GM21825 (cell line): Measurements from ENCODE around the gene CPVL.

Experiments used
- ATAC-seq: cut with Tn5 transposase; IDR thresholded peaks from one replicate; pipeline ENCODE4 v1.9.1; 2021; ENCODE audit warnings: mild to moderate bottlenecking, moderate library complexity; ENCODE audit not compliant: unreplicated experiment

CPVL gene

DNA sequence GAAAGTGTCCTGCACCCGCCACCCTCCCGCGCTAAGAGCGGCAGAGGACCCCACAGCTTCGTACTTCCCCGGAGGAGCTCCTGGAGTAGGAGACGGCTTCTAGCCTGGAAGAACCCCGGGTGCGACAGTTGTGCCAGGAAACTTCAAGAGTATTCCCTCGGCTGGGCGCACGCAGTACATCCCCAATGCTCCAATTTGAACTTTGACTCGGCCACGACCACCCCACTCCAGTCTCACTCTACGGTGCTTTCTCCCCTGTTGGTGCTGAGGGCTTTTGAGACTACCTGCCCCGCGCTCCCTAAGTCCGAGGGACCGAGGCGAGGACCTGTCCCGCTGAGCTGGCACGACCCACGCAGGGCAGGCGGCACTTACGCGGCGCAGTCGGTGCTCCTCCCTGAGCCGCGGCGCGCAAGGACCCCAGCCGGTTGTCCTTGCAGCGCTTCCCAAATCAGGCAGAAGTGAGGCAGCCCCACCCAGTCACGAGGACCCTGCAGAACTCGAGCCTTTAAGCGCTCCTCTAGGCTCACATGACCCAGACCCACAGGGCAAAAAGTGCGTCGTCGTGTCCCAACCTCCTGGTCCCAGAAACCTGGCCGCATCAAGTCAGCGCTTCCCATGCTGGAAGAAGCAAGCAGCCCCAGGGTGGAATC lies at the start of gene CPVL:
TSS of gene CPVL (minus strand) at position 481 of the 650 bp plus-strand sequence. CDS start 25,476 bp downstream, outside the sequence.
- no peak for ATAC-seq

DNA sequence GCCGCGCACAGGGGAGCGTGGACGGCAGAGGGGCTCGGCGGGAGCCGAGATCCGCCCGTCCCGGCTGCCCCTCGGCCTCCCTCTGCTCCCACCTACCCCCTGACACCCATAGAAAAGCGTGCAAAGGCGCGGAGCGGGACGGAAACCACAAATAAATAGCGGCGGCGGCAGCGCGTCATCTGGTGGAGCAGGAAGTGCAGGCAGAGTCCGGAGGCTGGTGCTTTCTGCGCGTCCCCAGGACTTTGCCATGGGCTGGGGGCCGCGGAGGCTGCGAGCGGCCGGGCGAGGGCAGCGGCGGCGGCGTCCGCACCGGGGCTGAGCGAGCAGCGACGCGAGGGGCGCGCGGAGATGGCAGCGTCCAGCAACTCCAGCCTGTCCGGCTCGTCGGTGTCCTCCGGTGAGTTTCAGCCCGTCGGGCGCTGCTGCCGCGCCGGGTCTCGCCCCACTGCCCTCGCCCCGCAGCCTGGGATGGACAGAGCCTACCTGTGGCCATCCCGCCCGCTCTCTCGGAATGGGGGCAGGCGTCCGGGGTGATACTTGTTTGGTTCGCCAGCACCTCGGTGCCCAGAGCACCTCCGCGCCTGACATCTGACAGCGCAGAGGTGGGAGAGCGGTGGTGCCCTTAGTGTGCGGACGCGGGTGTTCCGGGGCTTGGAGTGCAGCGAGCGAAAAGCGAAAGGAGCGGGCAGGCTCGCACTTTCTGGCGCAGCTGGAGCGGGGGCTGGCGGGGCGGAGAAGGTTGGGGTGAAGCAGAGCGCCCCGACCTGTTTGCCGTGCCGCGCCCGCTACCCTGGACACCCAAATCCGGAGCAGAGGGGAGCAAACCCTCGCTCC lies 48.5 kb upstream of the CPVL start, which contains the start of gene CHN2:
TSS of gene CHN2 (plus strand) at position 182 of the 834 bp plus-strand sequence.
- ATAC-seq, result no peak

DNA sequence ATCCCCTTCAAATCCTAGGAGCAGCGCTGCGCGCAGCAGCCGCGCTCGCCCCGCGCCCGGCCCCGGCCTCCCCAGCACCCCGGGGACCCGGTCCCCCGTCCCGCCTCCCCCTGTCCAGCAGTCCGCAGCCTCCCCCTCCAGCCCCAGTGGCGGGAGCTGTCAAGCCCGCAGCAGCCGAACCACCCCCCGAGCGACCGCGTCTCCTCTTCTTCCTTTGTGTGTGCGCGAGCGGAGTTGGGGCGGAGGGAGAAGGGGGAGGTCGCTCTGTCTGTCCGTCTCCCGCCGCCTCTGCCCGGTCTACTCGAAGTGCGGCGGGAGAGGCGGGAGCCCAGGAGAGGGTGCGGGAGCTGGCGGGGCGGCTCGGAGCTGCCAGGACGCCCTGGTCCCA lies 47.9 kb upstream of the CPVL start:
- no peak for ATAC-seq

DNA sequence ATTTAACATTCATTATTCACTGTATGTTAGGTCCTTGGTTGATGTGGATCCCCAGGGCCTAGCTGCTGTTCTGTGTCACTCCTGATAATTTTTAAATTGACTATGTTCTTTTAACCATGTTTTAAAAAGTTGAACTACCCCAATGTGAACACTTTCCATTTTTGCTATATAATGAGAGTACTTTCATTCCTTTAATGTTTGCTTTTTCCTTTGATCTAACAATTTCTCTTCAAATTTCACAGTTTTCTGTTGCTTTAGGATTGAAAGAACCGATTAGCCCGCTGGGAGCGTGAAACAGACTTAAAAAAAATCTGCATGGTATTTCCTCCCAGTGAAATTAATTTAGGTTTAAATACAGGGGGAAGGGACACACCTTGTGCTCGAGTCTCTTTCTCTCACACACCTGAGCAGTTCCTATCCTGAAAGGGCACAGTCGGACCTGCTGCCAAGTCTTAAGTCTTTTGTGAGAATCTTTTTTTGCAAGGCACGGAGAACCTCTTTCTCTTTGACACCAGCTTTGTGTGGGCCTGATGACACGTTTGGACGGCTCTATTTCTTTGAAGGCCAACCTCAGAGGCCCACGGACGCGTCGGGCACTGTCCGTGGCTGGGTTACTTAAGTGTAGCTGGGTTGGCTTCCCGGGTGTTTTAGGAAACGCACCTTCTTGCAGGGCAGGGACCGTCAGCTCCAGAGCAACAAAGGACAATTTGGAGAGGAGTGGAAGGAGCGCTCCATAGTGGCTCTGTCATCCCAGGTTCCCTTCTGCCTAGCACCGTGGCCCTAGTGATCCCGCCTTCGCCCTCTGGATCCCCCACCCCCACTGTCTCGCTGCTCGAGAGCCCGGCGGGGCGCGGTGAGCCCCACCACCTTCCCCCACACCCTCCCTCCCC lies 47.2 kb upstream of the CPVL start:
- ATAC-seq, result no peak

DNA sequence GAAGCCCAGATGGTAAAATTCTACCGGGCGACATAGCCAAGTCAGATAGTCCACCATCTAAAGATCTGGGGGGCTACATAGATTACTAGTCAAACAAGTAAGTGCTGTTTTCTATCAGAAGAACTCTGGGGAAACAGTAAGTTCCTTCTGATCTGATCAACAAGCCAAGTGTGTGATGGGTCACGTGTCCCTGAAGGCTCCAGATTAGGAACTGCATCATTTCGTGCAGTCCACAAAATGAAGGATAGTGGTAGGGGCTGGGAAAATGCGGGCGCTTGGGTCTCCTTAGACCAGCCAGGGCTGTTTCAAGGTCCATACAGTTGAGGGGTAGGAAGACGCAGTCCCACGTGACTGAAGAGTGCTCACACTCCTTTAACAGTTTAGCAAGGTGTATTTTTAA lies 46.5 kb upstream of the CPVL start:
- ATAC-seq, result no peak

DNA sequence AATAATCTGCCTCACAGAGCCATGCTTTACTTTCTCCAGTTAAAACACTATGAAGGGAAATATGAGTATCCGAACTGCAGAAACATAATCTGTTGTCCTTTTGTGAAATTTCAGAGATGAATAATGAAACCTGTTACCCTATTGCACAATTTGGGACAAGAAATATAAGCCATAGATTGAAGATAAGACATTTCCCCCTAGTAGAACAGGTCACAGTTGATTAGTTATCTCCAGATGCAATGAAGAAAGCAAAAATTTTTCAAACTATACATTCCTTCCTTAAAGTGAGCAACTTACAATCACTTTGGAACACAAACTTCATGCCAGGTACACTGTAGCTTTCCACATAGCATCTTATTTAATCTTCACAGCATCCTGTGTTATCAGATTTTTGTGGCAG lies 46.0 kb upstream of the CPVL start:
- no peak for ATAC-seq

DNA sequence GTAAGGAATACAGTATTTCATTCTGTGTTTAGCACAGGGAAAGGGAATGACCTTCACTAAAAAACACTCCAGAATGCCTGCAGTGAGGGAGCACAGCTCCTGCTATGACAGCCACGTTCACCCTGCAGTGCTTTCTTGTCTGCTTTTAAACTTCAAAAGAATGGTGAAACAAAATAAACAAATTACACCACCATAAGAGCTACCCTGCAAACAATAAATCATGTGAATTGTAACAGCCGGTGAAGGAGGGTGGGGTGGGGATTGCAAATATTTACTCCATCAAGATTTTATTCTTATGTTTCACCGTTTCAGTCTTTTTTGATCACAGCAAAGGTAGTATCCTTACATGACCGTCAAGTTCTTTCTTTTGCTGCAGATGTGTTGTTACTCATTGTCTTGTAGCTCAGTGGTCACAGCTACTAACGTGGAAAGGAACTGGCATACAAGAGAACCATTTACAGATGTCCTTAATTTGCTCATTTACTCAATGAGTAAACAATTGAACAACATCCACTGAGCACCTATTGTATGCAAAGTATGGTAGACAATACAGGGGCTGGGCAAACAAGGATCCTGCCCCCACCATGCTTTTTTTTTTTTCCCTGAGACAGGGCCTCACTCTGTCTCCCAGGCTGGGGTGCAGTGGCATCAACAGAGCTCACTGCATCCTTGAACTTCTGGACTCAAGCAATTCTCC lies 44.2 kb upstream of the CPVL start:
- no peak for ATAC-seq

DNA sequence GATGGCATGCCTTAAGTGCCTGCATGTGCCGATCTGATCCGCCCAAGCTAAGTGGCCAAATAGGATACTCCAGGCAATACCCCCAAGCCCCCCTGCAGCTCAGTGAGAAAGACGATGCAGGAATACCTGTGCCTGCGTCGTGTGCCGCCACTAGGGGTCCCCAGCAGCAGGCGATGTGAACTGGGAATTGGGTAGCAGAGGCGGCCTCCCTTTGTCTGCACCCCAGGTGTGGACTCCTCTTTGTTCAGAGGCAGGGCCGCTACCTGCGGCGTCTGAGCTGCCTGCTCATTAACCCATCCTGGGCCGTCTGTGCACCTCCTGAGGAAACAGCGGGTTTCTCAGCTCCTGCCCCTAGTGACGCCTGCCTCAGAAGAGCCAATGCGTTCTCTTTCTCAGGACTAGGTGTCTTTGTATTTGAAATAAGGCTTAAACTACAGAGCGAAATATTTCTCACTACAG lies 43.4 kb upstream of the CPVL start:
- ATAC-seq, result no peak

DNA sequence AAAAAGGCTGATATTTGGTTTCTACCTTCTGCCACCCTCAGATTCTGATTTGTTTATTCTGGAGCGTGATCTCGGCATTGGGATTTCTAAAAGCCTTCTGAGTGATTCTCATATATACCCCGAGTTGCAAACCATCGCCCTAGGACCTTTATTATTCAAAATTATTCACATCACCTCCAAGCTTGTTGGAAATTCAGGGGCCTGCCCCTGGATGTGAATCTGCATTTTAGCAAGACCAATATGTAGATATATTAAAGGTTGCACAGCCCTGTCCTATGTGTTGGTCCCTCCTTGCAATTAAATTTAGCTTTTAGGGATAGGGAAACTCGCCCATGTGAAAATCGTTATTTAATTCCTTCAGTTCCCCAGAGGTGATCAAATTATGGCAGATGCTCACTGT lies 39.3 kb upstream of the CPVL start:
- ATAC-seq, result no peak

DNA sequence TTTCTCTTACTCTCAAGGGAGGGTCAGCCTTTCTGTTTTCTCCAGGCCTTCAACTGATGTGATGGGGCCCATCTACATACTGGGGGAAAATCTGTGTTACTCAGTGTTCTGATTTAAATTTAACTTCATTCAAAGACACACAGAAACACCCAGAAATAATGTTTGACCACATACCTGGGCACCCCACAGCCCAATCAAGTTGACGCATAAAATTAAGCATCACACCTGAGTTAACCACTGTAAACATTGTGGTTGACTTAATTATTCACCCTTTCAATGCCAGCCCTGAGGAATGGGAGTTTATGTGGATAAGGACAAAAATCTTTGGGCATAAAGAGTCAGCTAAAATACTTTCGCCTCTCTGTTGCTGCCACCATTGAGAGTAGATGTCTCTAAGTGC lies 38.3 kb upstream of the CPVL start:
- ATAC-seq, result no peak

DNA sequence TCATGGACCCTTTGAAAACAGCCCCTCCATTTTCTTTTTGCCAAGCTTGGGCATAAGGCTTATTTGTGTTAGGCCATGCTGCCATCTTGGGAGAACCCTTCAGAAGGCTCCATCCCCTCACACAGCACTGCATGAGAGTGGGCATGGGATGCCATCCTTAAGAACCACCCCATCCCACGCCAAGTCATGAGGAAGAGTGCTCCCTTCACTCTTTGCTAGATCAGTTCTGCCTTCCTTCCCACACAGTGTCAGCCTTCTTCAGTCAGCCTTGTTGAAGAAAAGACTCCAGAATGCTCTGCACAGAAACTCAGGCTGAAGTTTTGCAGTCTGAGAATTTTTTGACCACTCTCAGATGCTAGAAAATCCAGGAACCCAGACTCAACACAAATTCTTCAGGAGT lies 32.8 kb upstream of the CPVL start:
- no peak for ATAC-seq

DNA sequence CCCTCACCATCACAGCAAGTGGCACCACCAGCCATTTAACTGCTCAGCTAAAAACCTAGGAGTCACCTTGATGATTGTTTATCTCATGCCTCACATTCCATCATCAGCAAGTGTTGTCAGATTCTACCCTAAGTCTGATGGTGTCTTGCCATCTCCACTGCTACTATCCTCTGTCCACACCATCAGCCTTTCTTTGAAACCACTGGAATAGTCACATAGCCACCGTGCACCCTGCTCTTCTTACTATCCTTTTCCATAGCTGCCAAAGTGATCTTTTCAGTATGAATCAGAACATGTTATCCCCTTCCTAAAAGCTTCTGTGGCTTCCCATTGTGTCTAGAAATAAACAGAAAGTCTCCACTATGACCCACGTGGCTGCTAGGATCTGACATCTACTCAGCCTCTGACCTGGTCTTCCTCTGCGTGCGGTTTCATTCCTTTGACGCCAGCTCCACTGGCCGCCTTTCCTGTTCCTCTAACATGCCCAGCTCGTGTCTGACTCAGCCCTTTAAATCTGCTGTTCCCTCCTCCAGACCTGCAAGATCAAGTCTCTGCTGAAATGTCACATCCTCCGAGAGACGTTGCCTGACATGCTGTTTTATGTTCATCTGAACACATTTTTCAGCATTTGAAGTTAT lies 31.7 kb upstream of the CPVL start:
- no peak for ATAC-seq

DNA sequence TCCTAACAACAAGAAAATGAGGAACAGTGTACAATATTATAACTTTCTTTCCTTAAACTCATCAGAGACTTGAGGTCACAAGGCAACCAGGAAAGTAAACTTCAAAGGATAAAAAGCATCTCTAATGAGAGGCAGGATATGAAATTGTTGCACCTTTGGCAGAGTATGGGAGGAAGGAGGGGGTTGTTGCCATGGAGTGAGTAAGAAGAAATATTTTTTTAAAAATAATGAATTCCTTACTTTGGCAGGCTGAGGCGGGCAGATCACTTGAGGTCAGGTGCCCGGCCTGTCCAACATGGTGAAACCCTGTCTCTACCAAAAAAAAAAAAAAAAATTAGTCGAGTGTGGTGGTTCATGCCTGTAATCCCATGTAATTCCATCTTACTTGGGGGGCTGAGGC lies 27.1 kb upstream of the CPVL start:
- ATAC-seq, result no peak

DNA sequence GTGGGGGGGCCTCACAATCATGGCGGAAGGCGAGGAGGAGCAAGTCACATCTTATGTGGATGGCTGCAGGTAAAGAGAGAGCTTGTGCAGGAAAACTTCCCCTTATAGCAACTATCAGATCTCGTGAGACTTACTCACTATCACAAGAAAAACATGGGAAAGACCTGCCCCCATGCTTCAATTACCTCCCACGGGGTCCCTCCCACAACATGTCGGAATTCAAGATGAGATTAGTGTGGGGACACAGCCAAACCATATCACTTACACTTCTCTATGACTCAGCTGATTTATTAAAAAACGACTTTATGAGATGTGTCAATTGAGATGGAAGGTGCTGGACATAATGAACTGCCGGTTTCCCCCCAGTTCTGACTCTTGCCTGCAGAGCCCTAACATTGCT lies 24.4 kb upstream of the CPVL start:
- ATAC-seq, result no peak

DNA sequence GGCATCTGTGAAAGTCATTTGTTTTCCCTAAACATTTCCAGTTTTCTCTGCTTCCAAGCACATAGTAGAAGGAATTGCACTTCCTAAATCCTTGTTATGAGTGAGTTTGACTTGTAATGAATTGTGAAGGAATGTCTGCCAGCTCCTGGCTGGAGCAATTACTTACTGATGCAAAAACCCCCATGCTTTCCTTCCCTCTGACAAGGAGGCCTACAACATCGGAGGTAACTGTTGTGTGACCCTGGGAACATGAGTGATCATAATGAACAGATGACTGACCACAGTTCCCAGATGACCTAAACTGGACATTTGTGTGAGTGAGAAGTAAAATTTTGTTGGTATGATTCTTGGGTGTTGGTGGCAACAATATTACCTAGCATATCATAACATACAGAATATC lies 21.4 kb upstream of the CPVL start:
- ATAC-seq, result no peak

DNA sequence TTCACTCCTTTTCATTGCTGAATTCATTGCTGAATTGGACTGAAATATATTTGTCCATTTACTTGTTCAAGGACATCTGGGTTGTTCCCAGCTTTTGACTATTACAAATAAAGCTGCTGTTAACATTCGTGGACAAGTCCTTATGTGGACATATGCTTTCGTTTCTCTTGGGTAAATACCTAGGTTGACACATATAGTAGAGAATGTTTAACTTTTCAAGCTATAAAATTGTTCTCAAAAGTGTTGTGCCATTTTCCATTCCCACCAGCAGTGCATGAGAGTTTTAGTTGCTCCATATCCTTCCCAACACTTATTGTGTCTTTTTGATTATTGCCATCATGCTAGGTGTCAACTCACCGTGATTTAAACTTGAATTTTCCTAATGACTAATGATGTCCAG lies 17.5 kb upstream of the CPVL start:
- no peak for ATAC-seq

DNA sequence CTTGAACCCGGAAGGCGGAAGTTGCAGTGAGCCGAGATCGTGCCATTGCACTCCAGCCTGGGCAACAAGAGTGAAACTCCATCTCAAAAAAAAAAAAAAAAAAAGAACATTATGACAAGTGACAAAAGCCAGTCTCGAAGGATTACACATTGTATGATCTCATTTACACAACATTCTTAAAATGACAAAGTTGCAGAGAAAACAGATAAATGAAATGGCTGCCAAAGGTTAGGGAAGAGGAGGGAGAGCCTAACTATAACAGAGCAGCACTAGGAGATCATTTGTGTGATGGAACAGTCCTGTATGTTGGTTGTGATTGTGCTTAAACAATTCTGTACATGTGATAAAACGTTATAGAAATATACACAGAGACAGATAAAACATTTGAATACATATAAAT lies 16.2 kb upstream of the CPVL start:
- no peak for ATAC-seq

DNA sequence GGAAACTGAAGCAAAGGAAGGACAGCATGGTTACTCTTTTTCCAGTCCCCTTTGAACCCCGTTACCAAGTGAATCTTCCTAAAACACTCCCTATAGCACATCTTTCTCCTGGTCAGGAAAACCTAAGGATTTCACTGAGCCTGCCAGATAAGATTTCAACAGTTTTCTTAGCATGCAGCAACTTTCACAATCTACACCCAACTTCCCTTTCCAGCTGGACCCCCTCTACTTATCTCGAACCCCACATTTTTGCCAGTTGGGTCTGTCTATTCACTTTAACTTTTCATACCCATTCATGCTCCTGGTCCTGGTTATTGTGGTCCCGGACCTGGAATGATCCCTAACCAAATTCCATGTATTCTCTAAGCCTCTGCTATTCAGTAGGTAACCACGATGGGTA lies 14.9 kb upstream of the CPVL start:
- no peak for ATAC-seq

DNA sequence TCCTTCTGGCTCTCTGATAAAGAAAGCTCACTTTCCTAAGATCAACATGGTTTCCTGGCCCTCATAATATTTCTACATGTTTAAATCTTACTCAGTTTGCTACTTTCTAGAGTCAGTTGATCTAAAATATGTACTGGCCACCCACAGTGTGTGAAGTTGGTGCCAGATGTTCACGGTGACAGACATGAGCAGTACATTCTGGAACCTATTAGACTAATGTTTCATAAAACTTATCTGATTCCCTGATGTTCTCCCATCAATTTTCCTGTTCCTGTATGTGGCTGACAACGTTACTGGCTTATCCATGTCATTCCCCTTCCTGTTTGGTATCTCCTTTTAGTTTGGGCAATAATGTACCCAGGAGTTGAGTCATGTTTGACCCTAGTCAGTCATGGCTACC lies 13.7 kb upstream of the CPVL start:
- no peak for ATAC-seq

DNA sequence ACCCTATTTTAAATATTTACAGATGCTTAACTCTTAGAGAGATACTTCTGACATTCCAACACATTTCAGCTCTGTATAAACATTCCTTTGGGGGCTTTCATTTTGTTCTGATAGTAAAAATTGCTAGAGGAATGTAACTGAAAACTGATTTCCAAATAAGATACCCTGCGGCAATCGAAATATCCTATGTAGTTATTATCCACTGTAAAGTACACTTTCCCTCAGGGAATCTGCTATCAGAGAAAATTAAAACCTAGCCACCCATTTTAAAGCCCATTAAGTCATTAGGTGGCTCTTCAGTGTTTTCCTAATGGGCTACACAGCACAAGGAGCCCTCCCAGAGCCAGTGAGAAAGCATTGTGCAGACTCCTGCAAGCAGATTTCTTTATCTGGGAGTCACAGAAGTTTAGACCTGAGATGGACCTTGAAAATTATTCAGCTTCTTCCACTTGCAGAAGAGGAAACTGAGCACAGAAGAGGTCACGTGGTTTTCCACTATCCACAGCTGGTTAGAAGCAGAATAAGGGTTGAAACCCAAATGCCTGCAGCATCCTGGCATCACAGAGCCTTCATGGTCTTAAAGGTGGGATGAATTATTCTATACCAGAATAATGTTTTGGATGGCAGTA lies 12.6 kb upstream of the CPVL start:
- ATAC-seq, result no peak
